Stimulated activated CD8-positive, alpha-beta memory T cell treated with anti-CD3 and anti-CD28 coated beads, Interleukin-15, amount 100 ng/mL, for 24 hours (primary cell): Measurements from ENCODE around the gene TGFBR3L.
"Not testable (repeated sequence)": the region's sequence is repeated elsewhere in the genome, so short reads cannot be mapped to it uniquely, and the experiment has no call there.

Experiments used
- DNase-seq: peaks from one replicate; pipeline ENCODE4 v3.0.0-alpha.2; 2020; ENCODE audit warnings: low read depth

The TGFBR3L gene

GRCh38 chr19:7917267-7918061 lies 2.8 kb downstream of the TGFBR3L start:
- DNase-seq, result no peak

- DNase-seq, result not testable (repeated sequence)
Measured at GRCh38 chr19:7918062-7918614, 3.5 kb downstream of the TGFBR3L start.

GRCh38 chr19:7918615-7919421 lies 4.2 kb downstream of the TGFBR3L start:
- DNase-seq, result no peak

- DNase-seq, result peak; percentile 90
Measured at GRCh38 chr19:7919610-7920518, 5.2 kb downstream of the TGFBR3L start, which contains the start of gene SNAPC2. Gene SNAPC2 (plus strand): TSS chr19:7920338. CDS start chr19:7920367, 29 bp downstream.

GRCh38 chr19:7920519-7921301 lies 6.1 kb downstream of the TGFBR3L start:
- peak; percentile 99 for DNase-seq

- DNase-seq, result no peak
Measured at GRCh38 chr19:7921302-7921966, 6.8 kb downstream of the TGFBR3L start.

- DNase-seq, result no peak
Measured at GRCh38 chr19:7921967-7922835, 7.6 kb downstream of the TGFBR3L start.

GRCh38 chr19:7922836-7923195 lies 8.2 kb downstream of the TGFBR3L start:
- no peak for DNase-seq

GRCh38 chr19:7923295-7924191 lies 8.9 kb downstream of the TGFBR3L start:
- DNase-seq, result no peak

GRCh38 chr19:7924241-7924640 lies 9.6 kb downstream of the TGFBR3L start:
- no peak for DNase-seq

- DNase-seq, result no peak
Measured at GRCh38 chr19:7924651-7925170, 10.1 kb downstream of the TGFBR3L start.

- peak; percentile 56 for DNase-seq
Measured at GRCh38 chr19:7925171-7925851, 10.7 kb downstream of the TGFBR3L start.

GRCh38 chr19:7926021-7926726 lies 11.5 kb downstream of the TGFBR3L start, which contains the start of gene CTXN1:
Gene CTXN1 (minus strand): TSS chr19:7926135. CDS start chr19:7925538, 597 bp downstream.
- DNase-seq, result peak; percentile 79

GRCh38 chr19:7926727-7927604 lies 12.3 kb downstream of the TGFBR3L start:
- DNase-seq, result no peak

- no peak for DNase-seq
Measured at GRCh38 chr19:7927605-7928333, 13.1 kb downstream of the TGFBR3L start.
